Vagina (tissue), 2 donors: ENCODE results near the gene SLC19A1.

Experiments
- POLR2A ChIP-seq, 2 donors: fragments of 450-650 bp; IDR thresholded peaks; one replicate each; pipeline ENCODE4 v1.6.1; 2017; ENCODE audit warnings: antibody characterized with exemption in 2 of 2, mild to moderate bottlenecking in 2 of 2, moderate library complexity in 2 of 2
- POLR2AphosphoS5 ChIP-seq, 2 donors: sonication (generic); formaldehyde crosslinking; IDR thresholded peaks; one replicate each; pipeline ENCODE4 v1.9.0; 2017; ENCODE audit warnings: antibody characterized with exemption in 2 of 2, mild to moderate bottlenecking in 2 of 2, low read depth in 1 of 2; ENCODE audit not compliant: insufficient read depth in 1 of 2
- TF ChIP-seq, protein P1 (sequence below), 3 experiments: fragments of 450-650 bp in 2 of 3; fragments of 200-600 bp in 1 of 3; sonication (generic) in 1 of 3; IDR thresholded peaks; one replicate each; pipeline ENCODE4 v1.5.1; 2017 to 2019; ENCODE audit warnings: antibody characterized with exemption in 3 of 3, mild to moderate bottlenecking in 2 of 3, moderate library complexity in 2 of 3

DNA sequence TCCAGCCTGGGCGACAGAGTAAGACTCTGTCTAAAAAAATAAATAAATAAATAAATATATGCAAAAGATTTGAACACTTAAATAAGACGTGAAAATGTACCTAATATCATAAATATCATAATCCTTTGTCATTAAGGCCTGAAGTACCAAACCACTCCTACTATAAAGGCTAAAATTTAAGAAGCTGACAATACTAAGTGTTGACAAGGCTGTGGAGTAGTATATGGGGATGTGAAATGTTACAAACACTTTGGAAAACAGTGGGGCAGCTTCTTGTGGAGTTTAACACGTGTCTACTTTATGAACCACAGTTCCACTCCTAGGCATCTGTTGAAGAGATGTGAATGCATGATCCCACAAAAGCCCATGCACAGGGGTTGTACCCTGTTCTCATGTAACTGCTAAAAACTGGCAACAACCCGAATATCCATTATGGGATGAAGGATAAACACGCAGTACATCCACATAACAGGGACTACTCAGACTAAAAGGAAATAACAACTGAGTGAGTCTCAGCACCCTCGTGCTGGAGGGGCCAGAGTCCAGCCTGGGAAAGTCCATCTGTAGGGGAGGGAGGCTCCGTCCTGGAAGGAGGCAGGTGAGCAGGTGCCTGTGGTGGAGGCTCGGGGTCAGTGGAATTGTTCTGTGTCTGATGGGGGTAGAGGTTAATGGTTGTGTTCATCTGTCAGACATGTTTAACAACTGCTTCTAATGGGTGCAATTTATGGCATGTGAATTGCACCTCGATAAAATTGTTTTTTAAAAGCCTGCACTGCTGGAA, 6.7 kb upstream of the SLC19A1 start:
- TF ChIP-seq POLR2A (IDR thresholded peaks at IDR 0.05) (no peak), POLR2AphosphoS5 (IDR thresholded peaks at IDR 0.05; ENCODE audit: insufficient read depth in 1 of 2, low read depth in 1 of 2) (no peak)
- TF ChIP-seq, protein P1, sequence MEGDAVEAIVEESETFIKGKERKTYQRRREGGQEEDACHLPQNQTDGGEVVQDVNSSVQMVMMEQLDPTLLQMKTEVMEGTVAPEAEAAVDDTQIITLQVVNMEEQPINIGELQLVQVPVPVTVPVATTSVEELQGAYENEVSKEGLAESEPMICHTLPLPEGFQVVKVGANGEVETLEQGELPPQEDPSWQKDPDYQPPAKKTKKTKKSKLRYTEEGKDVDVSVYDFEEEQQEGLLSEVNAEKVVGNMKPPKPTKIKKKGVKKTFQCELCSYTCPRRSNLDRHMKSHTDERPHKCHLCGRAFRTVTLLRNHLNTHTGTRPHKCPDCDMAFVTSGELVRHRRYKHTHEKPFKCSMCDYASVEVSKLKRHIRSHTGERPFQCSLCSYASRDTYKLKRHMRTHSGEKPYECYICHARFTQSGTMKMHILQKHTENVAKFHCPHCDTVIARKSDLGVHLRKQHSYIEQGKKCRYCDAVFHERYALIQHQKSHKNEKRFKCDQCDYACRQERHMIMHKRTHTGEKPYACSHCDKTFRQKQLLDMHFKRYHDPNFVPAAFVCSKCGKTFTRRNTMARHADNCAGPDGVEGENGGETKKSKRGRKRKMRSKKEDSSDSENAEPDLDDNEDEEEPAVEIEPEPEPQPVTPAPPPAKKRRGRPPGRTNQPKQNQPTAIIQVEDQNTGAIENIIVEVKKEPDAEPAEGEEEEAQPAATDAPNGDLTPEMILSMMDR (IDR thresholded peaks at IDR 0.05) = no peak
